K562 (cell line): ENCODE data around the gene PLEKHH3. TPM values are rescaled to one million over a fixed set of nuclear protein-coding genes. Genes with fewer than 3 reads are reported as not detected.

Experiments used
- ATAC-seq: fragments of 200-7000 bp; cut with Tn5 transposase; 3 replicates; pipeline ENCODE4 v1.9.1; 2020; ENCODE audit warnings: moderate library complexity
- BruUV-seq: library from RNA; stranded (reverse); fragments of 400-500 nt; replicated peaks from 2 replicates; lab custom pipeline; 2021; lab: Mats Ljungman, UMichigan
- CTCF ChIA-PET: fragments of 300-600 bp; formaldehyde crosslinking; extraction: SDS; loops from one replicate; lab custom pipeline; 2021; ENCODE audit warnings: low intra/inter-chr PET ratio; lab: Yijun Ruan, JAX
- POLR2A ChIA-PET: fragments of 300-600, 350-650 bp; sonication (Branson Sonifier 250); formaldehyde crosslinking; extraction: SDS; loops from one replicate; lab custom pipeline; 2021; ENCODE audit warnings: antibody characterized with exemption, inconsistent platforms; lab: Yijun Ruan, JAX
- DNase-seq, 4 experiments: peaks; one replicate each; pipeline versions ENCODE4 v3.0.0 to v3.0.0-alpha.2; 2011 to 2018; ENCODE audit warnings: low spot score in 3 of 4, mixed read lengths in 3 of 4; ENCODE audit errors: extremely low read depth in 1 of 4
- FAIRE-seq: peaks from 2 replicates; lab custom pipeline; 2011; peaks lifted over from hg19 to GRCh38; lab: Jason Lieb, UNC
- H2AFZ ChIP-seq: 2 replicates; pipeline ENCODE4 v1.6.0; 2011; ENCODE audit warnings: low read depth, low read length, control low read depth, inconsistent platforms
- H3K27ac ChIP-seq: fragments of 200-600 bp; 3 replicates; pipeline ENCODE4 v1.8.0; 2011; ENCODE audit warnings: low read depth, mild to moderate bottlenecking, control low read depth, inconsistent platforms, low read length, moderate library complexity, mixed read lengths; ENCODE audit errors: extremely low read depth
- H3K27me3 ChIP-seq, 2 experiments: fragments of 300-600 bp in 1 of 2; 2 replicates in 1 of 2; 3 replicates in 1 of 2; pipeline versions ENCODE4 v1.6.0 to v1.8.0; 2011; ENCODE audit warnings: inconsistent platforms in 2 of 2, low read length in 2 of 2, mild to moderate bottlenecking in 1 of 2, mixed read lengths in 1 of 2, moderate library complexity in 1 of 2; ENCODE audit not compliant: control insufficient read depth in 2 of 2, insufficient read depth in 2 of 2
- H3K36me3 ChIP-seq: fragments of 300-600 bp; 3 replicates; pipeline ENCODE4 v1.8.0; 2011; ENCODE audit warnings: mild to moderate bottlenecking, low read length, inconsistent platforms; ENCODE audit not compliant: control insufficient read depth, insufficient read depth
- H3K4me1 ChIP-seq, 2 experiments: fragments of 200-600 bp in 1 of 2; replicated peaks in 1 of 2; 2 replicates in 1 of 2; 3 replicates in 1 of 2; pipeline versions ENCODE4 v1.5.1 to v1.8.0; 2011; ENCODE audit warnings: inconsistent platforms in 2 of 2, low read length in 2 of 2, mild to moderate bottlenecking in 1 of 2, mixed read lengths in 1 of 2, moderate library complexity in 1 of 2; ENCODE audit not compliant: control insufficient read depth in 2 of 2, insufficient read depth in 2 of 2
- H3K4me2 ChIP-seq: 2 replicates; pipeline ENCODE4 v1.6.1; 2011; ENCODE audit warnings: low read length, control low read depth, inconsistent platforms, mixed read lengths; ENCODE audit not compliant: insufficient read depth
- H3K4me3 ChIP-seq: fragments of 200-600 bp; sonication (generic), shearing (Covaris generic); 2 replicates; pipeline ENCODE4 v1.5.1; 2016; ENCODE audit warnings: control low read depth, inconsistent platforms
- H3K79me2 ChIP-seq: fragments of 200-600 bp; 3 replicates; pipeline ENCODE4 v1.8.0; 2011; ENCODE audit warnings: low read length, inconsistent platforms; ENCODE audit not compliant: control insufficient read depth, insufficient read depth
- H3K9ac ChIP-seq, 2 experiments: 2 replicates each; pipeline versions ENCODE4 v1.6.0 to v1.6.1; 2011; ENCODE audit warnings: low read depth in 2 of 2, low read length in 2 of 2, control low read depth in 1 of 2, inconsistent platforms in 1 of 2, mild to moderate bottlenecking in 1 of 2, mixed read lengths in 1 of 2; ENCODE audit not compliant: insufficient read depth in 1 of 2
- H3K9me1 ChIP-seq: one replicate; pipeline ENCODE4 v1.6.0; 2011; ENCODE audit warnings: inconsistent platforms, mild to moderate bottlenecking, low read length, moderate library complexity; ENCODE audit not compliant: control insufficient read depth, insufficient read depth
- H3K9me3 ChIP-seq: replicated peaks from 2 replicates; pipeline ENCODE4 v1.5.1; 2011; ENCODE audit warnings: low read depth, low read length, inconsistent platforms; ENCODE audit not compliant: control insufficient read depth, insufficient read depth
- H4K20me1 ChIP-seq: replicated peaks from 2 replicates; pipeline ENCODE4 v1.6.1; 2011; ENCODE audit warnings: low read length, inconsistent platforms, mixed read lengths; ENCODE audit not compliant: control insufficient read depth, insufficient read depth
- GTF2E2 ChIP-seq: fragments of 200-800 bp; sonication (Bioruptor generic); IDR thresholded peaks from 2 replicates; pipeline ENCODE4 v1.6.1; 2016; ENCODE audit warnings: missing genetic modification characterization, missing compliant biosample characterization
- KDM1A ChIP-seq, 2 experiments: fragments of 450-650 bp; IDR thresholded peaks; 2 replicates each; pipeline ENCODE4 v1.6.1; 2016; ENCODE audit warnings: mild to moderate bottlenecking in 2 of 2
- MAFF ChIP-seq: IDR thresholded peaks from 2 replicates; pipeline ENCODE4 v1.6.1; 2012; ENCODE audit warnings: low read length, improper control_type of control experiment
- OTX1 ChIP-seq: fragments of 450-650 bp; formaldehyde crosslinking; IDR thresholded peaks from 2 replicates; pipeline ENCODE4 v1.4.0; 2022; ENCODE audit warnings: mild to moderate bottlenecking
- PRPF4 ChIP-seq: fragments of 200-400 bp; formaldehyde crosslinking; IDR thresholded peaks from one replicate; pipeline ENCODE4 v1.6.1; 2017; ENCODE audit warnings: low read length, low read depth, mild to moderate bottlenecking; ENCODE audit not compliant: insufficient read depth, poor library complexity, severe bottlenecking
- RBM25 ChIP-seq: fragments of 200-400 bp; formaldehyde crosslinking; IDR thresholded peaks from 2 replicates; pipeline ENCODE4 v1.6.1; 2018; ENCODE audit warnings: low read length, low read depth, moderate library complexity; ENCODE audit not compliant: severe bottlenecking
- RBM39 ChIP-seq: fragments of 200-400 bp; formaldehyde crosslinking; optimal IDR thresholded peaks from 2 replicates; pipeline ENCODE3; 2018; ENCODE audit warnings: low read depth, low read length
- SMARCA5 ChIP-seq: fragments of 450-650 bp; IDR thresholded peaks from 2 replicates; pipeline ENCODE4 v1.6.1; 2016
- SREBF1 ChIP-seq: fragments of 150-350 bp; IDR thresholded peaks from 2 replicates; pipeline ENCODE4 v1.6.1; 2014; ENCODE audit warnings: antibody characterized with exemption, low read depth, low read length, borderline replicate concordance
- TBL1XR1 ChIP-seq, 2 experiments: IDR thresholded peaks; 2 replicates each; pipeline ENCODE4 v1.6.1; 2012; ENCODE audit warnings: improper control_type of control experiment in 2 of 2, low read length in 2 of 2, mild to moderate bottlenecking in 1 of 2
- ZFP36 ChIP-seq: fragments of 150-350 bp; IDR thresholded peaks from 2 replicates; pipeline ENCODE4 v1.6.1; 2018; ENCODE audit warnings: low read length, low read depth; ENCODE audit not compliant: partially characterized antibody
- ZNF282 ChIP-seq: sonication (generic); formaldehyde crosslinking; IDR thresholded peaks from 2 replicates; pipeline ENCODE4 v1.8.1; 2023; ENCODE audit warnings: missing genetic modification reagents
- ZNF436 ChIP-seq: fragments of 250-450, 450-650 bp; sonication (Bioruptor Pico); formaldehyde crosslinking; IDR thresholded peaks from 2 replicates; pipeline ENCODE4 v1.7.0; 2020; ENCODE audit warnings: mild to moderate bottlenecking
- ZNF707 ChIP-seq: fragments of 250-450 bp; sonication (Bioruptor Pico); conservative IDR thresholded peaks from 2 replicates; pipeline ENCODE4 v1.8.0; 2022; ENCODE audit warnings: inconsistent platforms, mild to moderate bottlenecking, moderate library complexity
- WGBS: fragments of 100-300 bp; shearing (Covaris generic); methylation state at CpG from one replicate; pipeline ENCODE4 v1.1.6; 2016; ENCODE audit warnings: low coverage, mixed read lengths; ENCODE audit not compliant: insufficient coverage; ENCODE audit errors: missing lambda C conversion rate; 5-methylcytosine and 5-hydroxymethylcytosine counted together
- in situ Hi-C: fragments of 300-500 bp; cut with MboI; formaldehyde crosslinking; loops from 4 replicates; pipeline ENCODE4 v1.15.0; 2018; ENCODE audit warnings: inconsistent platforms, mixed read lengths
- intact Hi-C: fragments of 100-400 bp; cut with micrococcal nuclease; formaldehyde crosslinking; loops from 2 replicates; pipeline ENCODE4 v1.14.2; 2022
- polyA plus RNA-seq, 8 experiments: library from polyadenylated mRNA; depleted of rRNA in 4 of 8; stranded (reverse) in 5 of 8; unstranded in 3 of 8; fragments of >200 nt; fragmentation: Nextera tagmentation in 2 of 8; fragmentation: Illumina TruSeq in 1 of 8; extraction: Ambion mirVana in 2 of 8; extraction: Trizol in 1 of 8; gene quantifications; 2 replicates each; pipeline versions ENCODE4 v1.2.1 to v1.2.3, GENCODE V29; 2011 to 2014; ENCODE audit warnings: inconsistent platforms in 1 of 8, missing spikeins in 1 of 8
- total RNA-seq, 7 experiments: library from RNA; depleted of rRNA in 6 of 7; stranded (reverse); fragments of >200 nt in 6 of 7; fragmentation: Illumina TruSeq in 2 of 7; extraction: Trizol in 2 of 7; gene quantifications; 2 replicates each; pipeline versions ENCODE4 v1.2.1 to v1.2.3, GENCODE V29; 2011 to 2021; ENCODE audit warnings: low replicate concordance in 1 of 7
- TF ChIP-seq, protein P1 (sequence below): fragments of 250-450 bp; sonication (Bioruptor Pico); IDR thresholded peaks from 2 replicates; pipeline ENCODE4 v1.5.1; 2021; ENCODE audit warnings: mild to moderate bottlenecking
- TF ChIP-seq, protein P2 (sequence below): sonication (generic); formaldehyde crosslinking; IDR thresholded peaks from 2 replicates; pipeline ENCODE4 v1.8.1; 2023; ENCODE audit warnings: mild to moderate bottlenecking, missing genetic modification reagents

The PLEKHH3 gene
- total and polyA plus RNA-seq, 9 of the 15 experiments (the other 6 are each of a cell fraction or from before 2014, with no cell fraction given) = 0.58 to 34.5 (median 5.0) TPM

DNA sequence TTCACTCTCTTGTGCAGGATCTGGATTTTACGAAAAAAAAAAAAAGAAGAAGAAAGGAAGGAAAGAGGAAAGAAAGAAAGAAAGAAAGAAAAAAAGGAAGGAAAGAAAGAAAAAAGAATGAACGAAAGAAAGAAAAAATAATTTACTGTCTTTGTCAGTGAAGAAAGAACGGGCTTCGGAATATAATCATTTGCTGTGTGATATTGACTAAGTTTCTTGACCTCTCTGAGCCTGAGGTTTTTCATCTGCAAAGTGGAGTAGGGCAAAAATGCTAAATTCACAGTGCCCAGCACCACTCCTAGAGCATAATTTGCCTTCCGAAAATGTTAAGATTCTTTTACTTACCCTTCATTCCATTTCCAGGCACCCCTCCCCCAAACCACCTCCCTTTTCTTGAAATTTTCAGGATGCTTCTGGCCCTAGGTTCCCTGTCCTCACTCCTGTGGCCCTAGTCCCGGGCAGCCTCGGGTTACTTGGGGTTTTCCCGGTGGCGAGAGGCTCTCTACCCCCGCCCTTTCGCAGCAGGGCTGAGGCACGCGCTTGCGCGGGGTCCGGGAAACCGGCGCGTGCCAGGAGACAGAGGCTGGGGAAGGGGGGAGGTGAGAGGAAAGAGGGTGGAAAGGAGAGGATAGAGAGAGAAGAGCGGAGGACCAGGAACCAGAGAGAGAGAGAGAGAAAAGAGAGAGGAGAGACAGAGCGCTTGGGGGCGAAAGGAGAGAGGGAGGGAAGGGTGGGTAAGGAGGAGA lies 5.4 kb upstream of the PLEKHH3 start, which contains the start of gene CNTNAP1 (continued):
- TF ChIP-seq MAFF = no peak
- TF ChIP-seq SMARCA5 = peak; percentile 83
- peak; percentile 34 for TF ChIP-seq RBM39
- TF ChIP-seq ZFP36 = peak; percentile 85
- TF ChIP-seq RBM25 = peak; percentile 100
- peak; percentile 83 to 89 for TF ChIP-seq KDM1A (IDR thresholded peaks at IDR 0.05)
- TF ChIP-seq ZNF436 (CRISPR knock-in tag) = no peak

DNA sequence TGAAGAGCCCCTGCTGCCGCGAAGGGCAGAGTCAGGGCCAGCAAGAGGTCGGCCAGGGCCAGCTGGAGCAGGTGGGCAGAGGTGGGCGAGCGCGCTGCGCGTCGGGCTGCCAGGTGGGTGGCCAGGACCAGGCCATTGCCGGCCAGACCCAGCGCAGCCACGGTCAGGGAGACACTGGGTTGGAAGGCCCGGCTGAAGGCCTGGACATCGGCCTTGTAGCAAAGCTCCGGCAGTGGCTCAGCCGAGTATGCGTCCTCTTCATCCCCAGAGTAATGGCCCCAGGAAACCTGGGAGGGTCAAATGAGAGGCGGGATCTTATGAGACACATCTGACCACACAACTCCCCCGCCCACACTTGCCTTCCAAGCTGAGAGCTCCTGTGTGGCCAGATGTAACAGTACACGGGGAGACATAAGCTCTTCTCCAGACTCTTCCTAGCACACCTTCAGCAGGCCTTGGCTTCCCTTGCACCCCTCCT lies 3.6 kb upstream of the PLEKHH3 start:
- Histone ChIP-seq H3K4me3 (peak overlapping the region; percentile 34), H3K9me3 (no peaks in the 10 kb centered on the region), H3K27me3 (no peaks in the 10 kb centered on the region), H3K4me1 (peaks cover 28 to 76% of the 10 kb centered on the region in 2 experiments), H3K36me3 (no peaks in the 10 kb centered on the region), H3K9me1 (no peaks in the 10 kb centered on the region), H2AFZ (peak overlapping the region; percentile 85), H3K9ac (peak overlapping the region; percentile 67 to 90), H3K4me2 (peak overlapping the region; percentile 67), H3K79me2 (peaks cover 23% of the 10 kb centered on the region), H3K27ac (peak overlapping the region; percentile 95), H4K20me1 (no peaks in the 10 kb centered on the region)
- intact Hi-C loops (loop anchor here (1.0 kb wide), 1 partner anchor 103 kb away; the partner anchor contains the start of gene PSMC3IP), in situ Hi-C loops (no loop called here)
- no TSS peak for BruUV-seq
- ChIA-PET CTCF (interaction anchor here (1.1 to 1.5 kb wide), 3 partner anchors 72 to 102 kb away, joined by 3 to 6 read pairs (median 4); no protein-coding TSS in a partner anchor), POLR2A (interaction anchor here (0.5 to 3.2 kb wide), 10 partner anchors 10 to 1485 kb away, joined by 3 to 24 read pairs (median 6); partner anchors contain the start of gene PSMC3IP)
- ATAC-seq (peak; percentile 5), FAIRE-seq (peak; percentile 92), DNase-seq (peak; percentile 68 to 87 (median 74))
- WGBS = 52% methylated on average over 17 of the region's 20 CpGs
- TF ChIP-seq ZNF282 (CRISPR knock-in tag) (no peak), PRPF4 (no peak), SREBF1 (no peak), ZNF707 (CRISPR knock-in tag) (no peak), TBL1XR1 (IDR thresholded peaks at IDR 0.05; ENCODE audit: low read length in 2 of 2) (no peak), GTF2E2 (tag) (no peak), OTX1 (no peak)
- TF ChIP-seq, protein P1, sequence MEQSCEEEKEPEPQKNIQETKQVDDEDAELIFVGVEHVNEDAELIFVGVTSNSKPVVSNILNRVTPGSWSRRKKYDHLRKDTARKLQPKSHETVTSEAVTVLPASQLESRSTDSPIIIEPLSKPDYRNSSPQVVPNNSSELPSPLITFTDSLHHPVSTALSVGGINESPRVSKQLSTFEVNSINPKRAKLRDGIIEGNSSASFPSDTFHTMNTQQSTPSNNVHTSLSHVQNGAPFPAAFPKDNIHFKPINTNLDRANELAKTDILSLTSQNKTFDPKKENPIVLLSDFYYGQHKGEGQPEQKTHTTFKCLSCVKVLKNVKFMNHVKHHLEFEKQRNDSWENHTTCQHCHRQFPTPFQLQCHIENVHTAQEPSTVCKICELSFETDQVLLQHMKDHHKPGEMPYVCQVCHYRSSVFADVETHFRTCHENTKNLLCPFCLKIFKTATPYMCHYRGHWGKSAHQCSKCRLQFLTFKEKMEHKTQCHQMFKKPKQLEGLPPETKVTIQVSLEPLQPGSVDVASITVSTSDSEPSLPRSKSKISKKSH = no peak
- TF ChIP-seq, protein P2, sequence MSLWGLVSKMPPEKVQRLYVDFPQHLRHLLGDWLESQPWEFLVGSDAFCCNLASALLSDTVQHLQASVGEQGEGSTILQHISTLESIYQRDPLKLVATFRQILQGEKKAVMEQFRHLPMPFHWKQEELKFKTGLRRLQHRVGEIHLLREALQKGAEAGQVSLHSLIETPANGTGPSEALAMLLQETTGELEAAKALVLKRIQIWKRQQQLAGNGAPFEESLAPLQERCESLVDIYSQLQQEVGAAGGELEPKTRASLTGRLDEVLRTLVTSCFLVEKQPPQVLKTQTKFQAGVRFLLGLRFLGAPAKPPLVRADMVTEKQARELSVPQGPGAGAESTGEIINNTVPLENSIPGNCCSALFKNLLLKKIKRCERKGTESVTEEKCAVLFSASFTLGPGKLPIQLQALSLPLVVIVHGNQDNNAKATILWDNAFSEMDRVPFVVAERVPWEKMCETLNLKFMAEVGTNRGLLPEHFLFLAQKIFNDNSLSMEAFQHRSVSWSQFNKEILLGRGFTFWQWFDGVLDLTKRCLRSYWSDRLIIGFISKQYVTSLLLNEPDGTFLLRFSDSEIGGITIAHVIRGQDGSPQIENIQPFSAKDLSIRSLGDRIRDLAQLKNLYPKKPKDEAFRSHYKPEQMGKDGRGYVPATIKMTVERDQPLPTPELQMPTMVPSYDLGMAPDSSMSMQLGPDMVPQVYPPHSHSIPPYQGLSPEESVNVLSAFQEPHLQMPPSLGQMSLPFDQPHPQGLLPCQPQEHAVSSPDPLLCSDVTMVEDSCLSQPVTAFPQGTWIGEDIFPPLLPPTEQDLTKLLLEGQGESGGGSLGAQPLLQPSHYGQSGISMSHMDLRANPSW = no peak
